Placental pericyte (primary cell): ENCODE results near the gene CDC25A. TPM values are rescaled to one million over a fixed set of nuclear protein-coding genes. Genes with fewer than 3 reads are reported as not detected.

Source experiments
- small RNA-seq: library from RNA; depleted of rRNA; stranded (forward); fragments of <200 nt; gene quantifications from one replicate; pipeline ENCODE3, GENCODE V24; 2012; ENCODE audit warnings: low replicate concordance
- total RNA-seq: library from RNA; depleted of rRNA; stranded (reverse); fragments of >200 nt; gene quantifications from 2 replicates; pipeline ENCODE4 v1.2.3, GENCODE V29; 2012

CDC25A gene
- 3.7 and 32.4 TPM in 2 replicates for total RNA-seq

GRCh38 chr3:48188266-48189201 is at the start of gene CDC25A:
Gene CDC25A (minus strand): TSS chr3:48188417. CDS start chr3:48187947, 470 bp downstream.

GRCh38 chr3:48222616-48223513 is 34.6 kb upstream of the CDC25A start, which contains the start of gene CAMP:
Gene CAMP (plus strand): TSS chr3:48223495. CDS start chr3:48223512, 17 bp downstream.

Small RNA genes within 50 kb of the gene (small RNA-seq; reads per million reads assigned to genes)
- not detected for gene MIR4443
- not detected for gene NDUFB1P1
- not detected for gene RNU7-128P
- gene SNRPFP4, result not detected

Other genes with a start within 250 kb of the CDC25A start
- 145 and 161 TPM in 2 replicates for gene MAP4, start 172.0 kb downstream of the CDC25A start, total RNA-seq
- gene CAMP, start 35.1 kb upstream of the CDC25A start, total RNA-seq, result not detected in 2 replicates
- gene ZNF589, start 52.7 kb upstream of the CDC25A start, total RNA-seq, result 5.0 and 5.7 TPM in 2 replicates
- 33.5 and 37.4 TPM in 2 replicates for gene NME6, start 113.0 kb upstream of the CDC25A start, total RNA-seq
- gene SPINK8, start 145.2 kb upstream of the CDC25A start, total RNA-seq, result not detected in 2 replicates
- gene FBXW12, start 183.8 kb upstream of the CDC25A start, total RNA-seq, result not detected in 2 replicates
- 16.9 and 37.4 TPM in 2 replicates for gene PLXNB1, start 241.7 kb upstream of the CDC25A start, total RNA-seq